Left lobe of liver (tissue), 2 donors: Measurements from ENCODE around the gene SMPD3. TPM values are rescaled to one million over a fixed set of nuclear protein-coding genes. Genes with fewer than 3 reads are reported as not detected.

Experiments used
- ATAC-seq: fragments of 200-7000 bp; cut with Tn5 transposase; one replicate; pipeline ENCODE4 v1.9.1; 2020; ENCODE audit warnings: mild to moderate bottlenecking, moderate library complexity
- DNase-seq: peaks from one replicate; pipeline ENCODE4 v3.0.0-alpha.2; 2020; ENCODE audit warnings: low spot score
- total RNA-seq: library from RNA; stranded (reverse); gene quantifications from one replicate; pipeline ENCODE4 v1.2.1, GENCODE V29; 2021
- donor health status: DM: no; HTN: no; CAD: no; lungs with moderate emphysema.
- donor health status: DM: no; HTN: yes; CAD: no.

Gene SMPD3
- total RNA-seq, 1 donor from 2014 or later = 32.7 TPM

- DNase-seq = no peak
- peak; percentile 6 for ATAC-seq
These were observed 88.7 kb downstream of the SMPD3 start for GRCh38 chr16:68359398-68360191.

GRCh38 chr16:68358951-68359350 lies 89.4 kb downstream of the SMPD3 start:
- ATAC-seq (no peak), DNase-seq (no peak)

- peak; percentile 62 for DNase-seq
- ATAC-seq = peak; percentile 76
These were observed 90.4 kb downstream of the SMPD3 start for GRCh38 chr16:68357923-68358322.

GRCh38 chr16:68357521-68357922 lies 90.8 kb downstream of the SMPD3 start:
- ATAC-seq = peak; percentile 40

GRCh38 chr16:68356919-68357286 lies 91.4 kb downstream of the SMPD3 start:
- DNase-seq = no peak
- ATAC-seq = no peak

More at GRCh38 chr16:68357521-68357922, 90.8 kb downstream of the SMPD3 start:
- no peak for DNase-seq

- ATAC-seq (peak; percentile 9), DNase-seq (no peak)
These were observed 91.9 kb downstream of the SMPD3 start for GRCh38 chr16:68356249-68356918.

- DNase-seq = no peak
- ATAC-seq = no peak
These were observed 92.7 kb downstream of the SMPD3 start for GRCh38 chr16:68355447-68356248.

- no peak for DNase-seq
- no peak for ATAC-seq
These were observed 93.5 kb downstream of the SMPD3 start for GRCh38 chr16:68354816-68355215.

GRCh38 chr16:68353366-68353765 lies 94.9 kb downstream of the SMPD3 start:
- DNase-seq (no peak), ATAC-seq (no peak)

GRCh38 chr16:68351991-68352431 lies 96.3 kb downstream of the SMPD3 start:
- ATAC-seq (no peak), DNase-seq (no peak)

GRCh38 chr16:68351463-68351862 lies 96.8 kb downstream of the SMPD3 start:
- DNase-seq (no peak), ATAC-seq (no peak)

GRCh38 chr16:68350813-68351350 lies 97.4 kb downstream of the SMPD3 start:
- no peak for DNase-seq
- ATAC-seq = no peak

GRCh38 chr16:68349838-68350410 lies 98.4 kb downstream of the SMPD3 start:
- ATAC-seq (no peak), DNase-seq (no peak)

GRCh38 chr16:68348639-68349445 lies 99.5 kb downstream of the SMPD3 start:
- ATAC-seq = no peak
- DNase-seq = no peak

GRCh38 chr16:68347605-68348004 lies 100.7 kb downstream of the SMPD3 start:
- no peak for ATAC-seq
- no peak for DNase-seq

- no peak for DNase-seq
These were observed 101.3 kb downstream of the SMPD3 start for GRCh38 chr16:68346892-68347480.

GRCh38 chr16:68345958-68346635 lies 102.2 kb downstream of the SMPD3 start:
- DNase-seq = peak; percentile 90
- peak; percentile 90 for ATAC-seq

More at GRCh38 chr16:68346892-68347480, 101.3 kb downstream of the SMPD3 start:
- ATAC-seq = no peak

- peak; percentile 78 for ATAC-seq
These were observed 102.9 kb downstream of the SMPD3 start for GRCh38 chr16:68345351-68345810.

GRCh38 chr16:68344252-68344651 lies 104.1 kb downstream of the SMPD3 start:
- ATAC-seq (no peak), DNase-seq (no peak)

More at GRCh38 chr16:68345351-68345810, 102.9 kb downstream of the SMPD3 start:
- peak; percentile 84 for DNase-seq
